HepG2 (cell line): ENCODE results near the gene B3GNT8. TPM values are rescaled to one million over a fixed set of nuclear protein-coding genes. Genes with fewer than 3 reads are reported as not detected.
A peak's percentile ranks its signal among the peaks of the same experiment; 100 is the strongest.

Experiments
- AHR ChIP-seq: IDR thresholded peaks from 2 replicates; pipeline ENCODE4 v1.6.1; 2018; ENCODE audit warnings: missing genetic modification reagents, missing compliant biosample characterization
- ARID2 ChIP-seq: sonication (generic); formaldehyde crosslinking; IDR thresholded peaks from 2 replicates; pipeline ENCODE4 v1.8.1; 2022; ENCODE audit warnings: mild to moderate bottlenecking, missing genetic modification reagents, borderline replicate concordance
- CHD4 ChIP-seq: fragments of 200-600 bp; sonication (generic); IDR thresholded peaks from 2 replicates; pipeline ENCODE4 v1.7.0; 2017; ENCODE audit warnings: mild to moderate bottlenecking, low read length, borderline replicate concordance
- HMGA1 ChIP-seq: sonication (generic); formaldehyde crosslinking; conservative IDR thresholded peaks from 2 replicates; pipeline ENCODE4 v1.4.0; 2020; ENCODE audit warnings: missing genetic modification reagents
- NFKB2 ChIP-seq: sonication (generic); formaldehyde crosslinking; IDR thresholded peaks from 2 replicates; pipeline ENCODE4 v1.4.0; 2020; ENCODE audit warnings: missing genetic modification reagents, borderline replicate concordance
- SRSF9 ChIP-seq: fragments of 200-400 bp; formaldehyde crosslinking; IDR thresholded peaks from 2 replicates; pipeline ENCODE4 v1.6.1; 2018; ENCODE audit warnings: borderline replicate concordance, mild to moderate bottlenecking, low read depth, low read length; ENCODE audit not compliant: insufficient read depth, poor library complexity, severe bottlenecking
- TBP ChIP-seq: sonication (generic); formaldehyde crosslinking; IDR thresholded peaks from 2 replicates; pipeline ENCODE4 v1.5.0; 2020; ENCODE audit warnings: missing genetic modification reagents
- ZMAT3 ChIP-seq: sonication (generic); formaldehyde crosslinking; conservative IDR thresholded peaks from 2 replicates; pipeline ENCODE4 v1.7.0; 2021; ENCODE audit warnings: missing genetic modification reagents
- ZNF12 ChIP-seq: sonication (generic); formaldehyde crosslinking; IDR thresholded peaks from 2 replicates; pipeline ENCODE4 v1.5.0; 2020; ENCODE audit warnings: missing genetic modification reagents
- ZNF180 ChIP-seq: sonication (generic); formaldehyde crosslinking; IDR thresholded peaks from 2 replicates; pipeline ENCODE4 v1.4.0; 2020; ENCODE audit warnings: low read depth, missing genetic modification reagents, borderline replicate concordance
- ZNF614 ChIP-seq: IDR thresholded peaks from 2 replicates; pipeline ENCODE4 v1.6.1; 2018; ENCODE audit warnings: missing biosample characterization, missing genetic modification reagents, inconsistent platforms, borderline replicate concordance
- ZNF678 ChIP-seq: sonication (generic); formaldehyde crosslinking; IDR thresholded peaks from 2 replicates; pipeline ENCODE4 v1.4.0; 2020; ENCODE audit warnings: mild to moderate bottlenecking, missing genetic modification reagents
- polyA plus RNA-seq, 8 experiments: library from polyadenylated mRNA; depleted of rRNA in 3 of 8; stranded (reverse) in 7 of 8; unstranded in 1 of 8; fragments of >200 nt; fragmentation: Illumina TruSeq in 4 of 8; extraction: Trizol in 4 of 8; gene quantifications; 2 replicates each; pipeline versions ENCODE4 v1.2.1 to v1.2.3, GENCODE V29; 2011 to 2016; ENCODE audit warnings: low read depth in 4 of 8, missing spikeins in 1 of 8, mixed read lengths in 1 of 8; ENCODE audit not compliant: insufficient read depth in 1 of 8
- total RNA-seq, 5 experiments: library from RNA; depleted of rRNA; stranded (reverse); fragments of >200 nt; fragmentation: Illumina TruSeq; extraction: Trizol; gene quantifications; 2 replicates each; pipeline ENCODE4 v1.2.3, GENCODE V29; 2016; ENCODE audit warnings: low read depth in 1 of 5
- TF ChIP-seq, protein P1 (sequence below): sonication (generic); formaldehyde crosslinking; IDR thresholded peaks from 2 replicates; pipeline ENCODE4 v1.4.0; 2020; ENCODE audit warnings: missing genetic modification reagents, borderline replicate concordance
- TF ChIP-seq, protein P2 (sequence below): fragments of 450-650 bp; IDR thresholded peaks from 2 replicates; pipeline ENCODE4 v1.6.1; 2016
- TF ChIP-seq, protein P3 (sequence below): sonication (generic); formaldehyde crosslinking; IDR thresholded peaks from 2 replicates; pipeline ENCODE4 v1.5.0; 2020; ENCODE audit warnings: missing genetic modification reagents
- TF ChIP-seq, protein P4 (sequence below): sonication (generic); formaldehyde crosslinking; IDR thresholded peaks from 2 replicates; pipeline ENCODE4 v1.4.0; 2020; ENCODE audit warnings: missing genetic modification reagents

B3GNT8 gene
- total and polyA plus RNA-seq, 2 of the 13 experiments (the other 11 are each of a cell fraction or from before 2014, with no cell fraction given), result 0.26 to 1.9 TPM

DNA sequence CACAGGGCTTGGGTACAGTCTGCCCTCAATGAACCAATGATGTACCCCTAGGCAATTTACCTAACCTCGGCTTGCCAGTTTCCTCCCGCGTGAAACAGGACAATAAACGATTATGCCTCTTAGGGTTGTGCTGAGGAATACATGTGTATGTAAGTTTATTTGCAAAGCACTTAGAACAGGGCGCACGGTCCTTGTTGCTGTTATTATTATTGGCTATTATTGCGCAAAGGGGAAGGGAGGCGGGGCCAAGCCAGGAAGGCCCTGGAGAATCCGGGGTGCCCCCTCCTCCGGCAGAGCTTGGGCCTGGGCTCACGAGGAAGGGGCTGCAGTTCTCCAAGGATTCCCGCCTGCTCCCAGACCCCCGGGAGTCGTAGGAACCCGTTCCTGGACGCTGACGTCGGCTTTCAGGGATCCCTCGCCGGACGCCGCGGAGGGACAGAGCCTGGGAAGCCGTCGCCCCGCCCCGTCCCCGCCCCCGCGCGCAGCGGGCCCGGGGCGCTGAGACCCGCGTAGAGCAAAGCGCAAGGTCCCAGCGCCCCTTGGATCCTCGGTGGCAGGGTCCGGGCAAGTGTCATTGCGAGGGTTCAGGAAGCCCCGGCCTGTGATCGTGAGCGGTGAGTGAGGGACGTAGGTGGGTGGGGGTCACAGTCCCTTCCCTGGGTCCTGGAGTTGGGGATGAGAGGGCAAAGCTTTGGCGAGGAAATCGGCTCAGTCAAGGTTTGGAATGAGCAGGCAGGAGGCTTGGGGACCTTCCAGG, 50.8 kb downstream of the B3GNT8 start, which contains the start of gene TMEM91 (continued):
- TF ChIP-seq SRSF9 (no peak), ZMAT3 (CRISPR knock-in tag) (no peak), TBP (no peak), HMGA1 (CRISPR knock-in tag) (no peak), ZNF180 (CRISPR knock-in tag) (no peak), ZNF614 (CRISPR knock-in tag) (no peak), ARID2 (no peak), AHR (CRISPR knock-in tag) (no peak), ZNF678 (CRISPR knock-in tag) (no peak), CHD4 (no peak), ZNF12 (no peak), NFKB2 (CRISPR knock-in tag) (peak; percentile 38; the same call in 1 of the 2 replicates)
- TF ChIP-seq, protein P1, sequence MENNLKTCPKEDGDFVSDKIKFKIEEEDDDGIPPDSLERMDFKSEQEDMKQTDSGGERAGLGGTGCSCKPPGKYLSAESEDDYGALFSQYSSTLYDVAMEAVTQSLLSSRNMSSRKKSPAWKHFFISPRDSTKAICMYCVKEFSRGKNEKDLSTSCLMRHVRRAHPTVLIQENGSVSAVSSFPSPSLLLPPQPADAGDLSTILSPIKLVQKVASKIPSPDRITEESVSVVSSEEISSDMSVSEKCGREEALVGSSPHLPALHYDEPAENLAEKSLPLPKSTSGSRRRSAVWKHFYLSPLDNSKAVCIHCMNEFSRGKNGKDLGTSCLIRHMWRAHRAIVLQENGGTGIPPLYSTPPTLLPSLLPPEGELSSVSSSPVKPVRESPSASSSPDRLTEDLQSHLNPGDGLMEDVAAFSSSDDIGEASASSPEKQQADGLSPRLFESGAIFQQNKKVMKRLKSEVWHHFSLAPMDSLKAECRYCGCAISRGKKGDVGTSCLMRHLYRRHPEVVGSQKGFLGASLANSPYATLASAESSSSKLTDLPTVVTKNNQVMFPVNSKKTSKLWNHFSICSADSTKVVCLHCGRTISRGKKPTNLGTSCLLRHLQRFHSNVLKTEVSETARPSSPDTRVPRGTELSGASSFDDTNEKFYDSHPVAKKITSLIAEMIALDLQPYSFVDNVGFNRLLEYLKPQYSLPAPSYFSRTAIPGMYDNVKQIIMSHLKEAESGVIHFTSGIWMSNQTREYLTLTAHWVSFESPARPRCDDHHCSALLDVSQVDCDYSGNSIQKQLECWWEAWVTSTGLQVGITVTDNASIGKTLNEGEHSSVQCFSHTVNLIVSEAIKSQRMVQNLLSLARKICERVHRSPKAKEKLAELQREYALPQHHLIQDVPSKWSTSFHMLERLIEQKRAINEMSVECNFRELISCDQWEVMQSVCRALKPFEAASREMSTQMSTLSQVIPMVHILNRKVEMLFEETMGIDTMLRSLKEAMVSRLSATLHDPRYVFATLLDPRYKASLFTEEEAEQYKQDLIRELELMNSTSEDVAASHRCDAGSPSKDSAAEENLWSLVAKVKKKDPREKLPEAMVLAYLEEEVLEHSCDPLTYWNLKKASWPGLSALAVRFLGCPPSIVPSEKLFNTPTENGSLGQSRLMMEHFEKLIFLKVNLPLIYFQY (CRISPR knock-in tag), result no peak
- TF ChIP-seq, protein P2, sequence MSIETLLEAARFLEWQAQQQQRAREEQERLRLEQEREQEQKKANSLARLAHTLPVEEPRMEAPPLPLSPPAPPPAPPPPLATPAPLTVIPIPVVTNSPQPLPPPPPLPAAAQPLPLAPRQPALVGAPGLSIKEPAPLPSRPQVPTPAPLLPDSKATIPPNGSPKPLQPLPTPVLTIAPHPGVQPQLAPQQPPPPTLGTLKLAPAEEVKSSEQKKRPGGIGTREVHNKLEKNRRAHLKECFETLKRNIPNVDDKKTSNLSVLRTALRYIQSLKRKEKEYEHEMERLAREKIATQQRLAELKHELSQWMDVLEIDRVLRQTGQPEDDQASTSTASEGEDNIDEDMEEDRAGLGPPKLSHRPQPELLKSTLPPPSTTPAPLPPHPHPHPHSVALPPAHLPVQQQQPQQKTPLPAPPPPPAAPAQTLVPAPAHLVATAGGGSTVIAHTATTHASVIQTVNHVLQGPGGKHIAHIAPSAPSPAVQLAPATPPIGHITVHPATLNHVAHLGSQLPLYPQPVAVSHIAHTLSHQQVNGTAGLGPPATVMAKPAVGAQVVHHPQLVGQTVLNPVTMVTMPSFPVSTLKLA, result no peak
- TF ChIP-seq, protein P3, sequence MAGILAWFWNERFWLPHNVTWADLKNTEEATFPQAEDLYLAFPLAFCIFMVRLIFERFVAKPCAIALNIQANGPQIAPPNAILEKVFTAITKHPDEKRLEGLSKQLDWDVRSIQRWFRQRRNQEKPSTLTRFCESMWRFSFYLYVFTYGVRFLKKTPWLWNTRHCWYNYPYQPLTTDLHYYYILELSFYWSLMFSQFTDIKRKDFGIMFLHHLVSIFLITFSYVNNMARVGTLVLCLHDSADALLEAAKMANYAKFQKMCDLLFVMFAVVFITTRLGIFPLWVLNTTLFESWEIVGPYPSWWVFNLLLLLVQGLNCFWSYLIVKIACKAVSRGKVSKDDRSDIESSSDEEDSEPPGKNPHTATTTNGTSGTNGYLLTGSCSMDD (CRISPR knock-in tag), result no peak
- TF ChIP-seq, protein P4, sequence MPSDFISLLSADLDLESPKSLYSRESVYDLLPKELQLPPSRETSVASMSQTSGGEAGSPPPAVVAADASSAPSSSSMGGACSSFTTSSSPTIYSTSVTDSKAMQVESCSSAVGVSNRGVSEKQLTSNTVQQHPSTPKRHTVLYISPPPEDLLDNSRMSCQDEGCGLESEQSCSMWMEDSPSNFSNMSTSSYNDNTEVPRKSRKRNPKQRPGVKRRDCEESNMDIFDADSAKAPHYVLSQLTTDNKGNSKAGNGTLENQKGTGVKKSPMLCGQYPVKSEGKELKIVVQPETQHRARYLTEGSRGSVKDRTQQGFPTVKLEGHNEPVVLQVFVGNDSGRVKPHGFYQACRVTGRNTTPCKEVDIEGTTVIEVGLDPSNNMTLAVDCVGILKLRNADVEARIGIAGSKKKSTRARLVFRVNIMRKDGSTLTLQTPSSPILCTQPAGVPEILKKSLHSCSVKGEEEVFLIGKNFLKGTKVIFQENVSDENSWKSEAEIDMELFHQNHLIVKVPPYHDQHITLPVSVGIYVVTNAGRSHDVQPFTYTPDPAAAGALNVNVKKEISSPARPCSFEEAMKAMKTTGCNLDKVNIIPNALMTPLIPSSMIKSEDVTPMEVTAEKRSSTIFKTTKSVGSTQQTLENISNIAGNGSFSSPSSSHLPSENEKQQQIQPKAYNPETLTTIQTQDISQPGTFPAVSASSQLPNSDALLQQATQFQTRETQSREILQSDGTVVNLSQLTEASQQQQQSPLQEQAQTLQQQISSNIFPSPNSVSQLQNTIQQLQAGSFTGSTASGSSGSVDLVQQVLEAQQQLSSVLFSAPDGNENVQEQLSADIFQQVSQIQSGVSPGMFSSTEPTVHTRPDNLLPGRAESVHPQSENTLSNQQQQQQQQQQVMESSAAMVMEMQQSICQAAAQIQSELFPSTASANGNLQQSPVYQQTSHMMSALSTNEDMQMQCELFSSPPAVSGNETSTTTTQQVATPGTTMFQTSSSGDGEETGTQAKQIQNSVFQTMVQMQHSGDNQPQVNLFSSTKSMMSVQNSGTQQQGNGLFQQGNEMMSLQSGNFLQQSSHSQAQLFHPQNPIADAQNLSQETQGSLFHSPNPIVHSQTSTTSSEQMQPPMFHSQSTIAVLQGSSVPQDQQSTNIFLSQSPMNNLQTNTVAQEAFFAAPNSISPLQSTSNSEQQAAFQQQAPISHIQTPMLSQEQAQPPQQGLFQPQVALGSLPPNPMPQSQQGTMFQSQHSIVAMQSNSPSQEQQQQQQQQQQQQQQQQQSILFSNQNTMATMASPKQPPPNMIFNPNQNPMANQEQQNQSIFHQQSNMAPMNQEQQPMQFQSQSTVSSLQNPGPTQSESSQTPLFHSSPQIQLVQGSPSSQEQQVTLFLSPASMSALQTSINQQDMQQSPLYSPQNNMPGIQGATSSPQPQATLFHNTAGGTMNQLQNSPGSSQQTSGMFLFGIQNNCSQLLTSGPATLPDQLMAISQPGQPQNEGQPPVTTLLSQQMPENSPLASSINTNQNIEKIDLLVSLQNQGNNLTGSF, result no peak
